Measurements from ENCODE around the gene LRCH3.

The LRCH3 gene

GRCh38 chr3:197791892-197792647 is 1.0 kb downstream of the LRCH3 start:
- peak in 2 of 3 experiments; percentile 7 for DNase-seq (ENCODE audit: low read depth in 3 of 3)

GRCh38 chr3:197793247-197793646 is 2.2 kb downstream of the LRCH3 start:
- DNase-seq (ENCODE audit: low read depth in 3 of 3): no peak

GRCh38 chr3:197794115-197794514 is 3.1 kb downstream of the LRCH3 start:
- no peak for DNase-seq (ENCODE audit: low read depth in 3 of 3)

- no peak for DNase-seq (ENCODE audit: low read depth in 3 of 3)
Observed at GRCh38 chr3:197795200-197795599, 4.1 kb downstream of the LRCH3 start.

GRCh38 chr3:197796087-197796486 is 5.0 kb downstream of the LRCH3 start:
- no peak for DNase-seq (ENCODE audit: low read depth in 3 of 3)

- DNase-seq (ENCODE audit: low read depth in 3 of 3): no peak
Observed at GRCh38 chr3:197798863-197799262, 7.8 kb downstream of the LRCH3 start.

- DNase-seq (ENCODE audit: low read depth in 3 of 3): no peak
Observed at GRCh38 chr3:197800379-197800778, 9.3 kb downstream of the LRCH3 start.

GRCh38 chr3:197801891-197802778 is 11.1 kb downstream of the LRCH3 start:
- DNase-seq (ENCODE audit: low read depth in 3 of 3): no peak

- DNase-seq (ENCODE audit: low read depth in 3 of 3): no peak
Observed at GRCh38 chr3:197802779-197803459, 11.9 kb downstream of the LRCH3 start.

GRCh38 chr3:197804511-197804910 is 13.5 kb downstream of the LRCH3 start:
- no peak for DNase-seq (ENCODE audit: low read depth in 3 of 3)

- DNase-seq (ENCODE audit: low read depth in 3 of 3): no peak
Observed at GRCh38 chr3:197807969-197808587, 17.0 kb downstream of the LRCH3 start.

GRCh38 chr3:197809356-197810020 is 18.4 kb downstream of the LRCH3 start:
- no peak for DNase-seq (ENCODE audit: low read depth in 3 of 3)

- DNase-seq (ENCODE audit: low read depth in 3 of 3): no peak
Observed at GRCh38 chr3:197810901-197811300, 19.8 kb downstream of the LRCH3 start.

- DNase-seq (ENCODE audit: low read depth in 3 of 3): no peak
Observed at GRCh38 chr3:197811343-197811742, 20.3 kb downstream of the LRCH3 start.

GRCh38 chr3:197814372-197814771 is 23.3 kb downstream of the LRCH3 start:
- DNase-seq (ENCODE audit: low read depth in 3 of 3): no peak

- no peak for DNase-seq (ENCODE audit: low read depth in 3 of 3)
Observed at GRCh38 chr3:197820550-197821335, 29.7 kb downstream of the LRCH3 start.

- DNase-seq (ENCODE audit: low read depth in 3 of 3): no peak
Observed at GRCh38 chr3:197829397-197830045, 38.5 kb downstream of the LRCH3 start.

- DNase-seq (ENCODE audit: low read depth in 3 of 3): no peak
Observed at GRCh38 chr3:197830308-197830966, 39.4 kb downstream of the LRCH3 start.

GRCh38 chr3:197830967-197831313 is 39.9 kb downstream of the LRCH3 start:
- no peak for DNase-seq (ENCODE audit: low read depth in 3 of 3)

Data from stimulated activated CD4-positive, alpha-beta T cell treated with anti-CD3 and anti-CD28 coated beads, TNF-alpha, amount 100 ng/mL, for 4 hours (primary cell).